HepG2 (cell line): Measurements from ENCODE around the gene ZNF541.

Experiments used
- JUND ChIP-seq: sonication (generic); formaldehyde crosslinking; IDR thresholded peaks from 2 replicates; pipeline ENCODE4 v1.8.0; 2022; ENCODE audit warnings: mild to moderate bottlenecking, missing genetic modification reagents
- POLR2A ChIP-seq, 2 experiments: IDR thresholded peaks; 2 replicates each; pipeline ENCODE4 v1.6.1; 2011; ENCODE audit warnings: low read depth in 2 of 2, low read length in 2 of 2, mild to moderate bottlenecking in 1 of 2, moderate library complexity in 1 of 2; ENCODE audit not compliant: insufficient read depth in 1 of 2
- POLR2AphosphoS5 ChIP-seq: IDR thresholded peaks from 2 replicates; pipeline ENCODE4 v1.6.1; 2012; ENCODE audit warnings: low read depth, low read length
- SRSF4 ChIP-seq: fragments of 200-400 bp; formaldehyde crosslinking; IDR thresholded peaks from one replicate; pipeline ENCODE4 v1.6.1; 2018; ENCODE audit warnings: mild to moderate bottlenecking, low read depth, low read length, moderate library complexity; ENCODE audit not compliant: poor library complexity, severe bottlenecking
- TBP ChIP-seq: sonication (generic); formaldehyde crosslinking; IDR thresholded peaks from 2 replicates; pipeline ENCODE4 v1.5.0; 2020; ENCODE audit warnings: missing genetic modification reagents
- ZBTB40 ChIP-seq, 2 experiments: fragments of 450-650 bp in 1 of 2; sonication (generic) in 1 of 2; formaldehyde crosslinking in 1 of 2; IDR thresholded peaks; 2 replicates each; pipeline versions ENCODE4 v1.6.1 to v1.8.0; 2016 to 2022; ENCODE audit warnings: antibody characterized with exemption in 1 of 2, mild to moderate bottlenecking in 1 of 2, missing genetic modification reagents in 1 of 2
- ZNF143 ChIP-seq: sonication (generic); formaldehyde crosslinking; IDR thresholded peaks from 2 replicates; pipeline ENCODE4 v1.4.0; 2020; ENCODE audit warnings: missing genetic modification reagents
- ZNF274 ChIP-seq: sonication (generic); formaldehyde crosslinking; IDR thresholded peaks from 2 replicates; pipeline ENCODE4 v1.5.1; 2020; ENCODE audit warnings: mild to moderate bottlenecking, missing genetic modification reagents
- ZNF652 ChIP-seq: IDR thresholded peaks from 2 replicates; pipeline ENCODE4 v1.6.1; 2016; ENCODE audit warnings: low read depth, borderline replicate concordance
- ZNF709 ChIP-seq: sonication (generic); formaldehyde crosslinking; IDR thresholded peaks from 2 replicates; pipeline ENCODE4 v1.5.0; 2020; ENCODE audit warnings: mild to moderate bottlenecking, missing genetic modification reagents

- TF ChIP-seq POLR2AphosphoS5 = no peak
- TF ChIP-seq SRSF4 = no peak
- TF ChIP-seq ZNF652 (CRISPR knock-in tag) = no peak
- TF ChIP-seq TBP = no peak
- no peak for TF ChIP-seq ZNF143 (CRISPR knock-in tag)
- TF ChIP-seq ZNF274 (CRISPR knock-in tag) = no peak
- no peak for TF ChIP-seq ZNF709
- TF ChIP-seq JUND (CRISPR knock-in tag) = no peak
- TF ChIP-seq POLR2A (IDR thresholded peaks at IDR 0.05; ENCODE audit: insufficient read depth in 1 of 2, low read depth in 2 of 2, low read length in 2 of 2) = no peak
- TF ChIP-seq ZBTB40 (IDR thresholded peaks at IDR 0.05) = no peak
- TF ChIP-seq ZBTB40 (CRISPR knock-in tag; IDR thresholded peaks at IDR 0.05) = no peak
These were observed 45.8 kb upstream of the ZNF541 start for GRCh38 chr19:47618771-47619170.
